DOHH2 (cell line): ENCODE results near the gene FGFR1OP2.

Experiments used
- CTCF ChIP-seq: fragments of 200-600 bp; sonication (generic); IDR thresholded peaks from one replicate; pipeline ENCODE4 v1.5.1; 2014; ENCODE audit warnings: antibody characterized with exemption, mild to moderate bottlenecking, low read depth, low read length; ENCODE audit not compliant: poor library complexity, severe bottlenecking
- EZH2phosphoT487 ChIP-seq: fragments of 200-600 bp; sonication (generic); IDR thresholded peaks from 2 replicates; pipeline ENCODE4 v1.6.1; 2017; ENCODE audit warnings: borderline replicate concordance, mild to moderate bottlenecking, antibody characterized with exemption, low read length, moderate library complexity, mixed read lengths

GRCh38 chr12:26966842-26967241 is 28.6 kb downstream of the FGFR1OP2 start:
- TF ChIP-seq CTCF = no peak
- no peak for TF ChIP-seq EZH2phosphoT487
